Naive thymus-derived CD4-positive, alpha-beta T cell (primary cell): Measurements from ENCODE around the gene SELL. TPM values are rescaled to one million over a fixed set of nuclear protein-coding genes. Genes with fewer than 3 reads are reported as not detected.

Experiments used
- ATAC-seq: fragments of 150-1000 bp; cut with Tn5 transposase; 2 replicates; pipeline ENCODE4 v1.10.0; 2021; ENCODE audit warnings: mild to moderate bottlenecking, moderate library complexity
- CTCF ChIA-PET: fragments of 350-600 bp; sonication (Branson Sonifier 250); formaldehyde crosslinking; loops from one replicate; lab custom pipeline; 2021; ENCODE audit warnings: antibody characterized with exemption; lab: Charles Lee
- POLR2A ChIA-PET: fragments of 350-600 bp; sonication (Branson Sonifier 250); formaldehyde crosslinking; loops from one replicate; lab custom pipeline; 2021; ENCODE audit warnings: antibody characterized with exemption, inconsistent platforms; lab: Charles Lee
- DNase-seq, 9 donors: peaks; one replicate each; pipeline versions ENCODE4 v3.0.0 to v3.0.0-alpha.2; 2020 to 2022; ENCODE audit warnings: mixed read lengths in 1 of 9
- H3K27ac ChIP-seq: one replicate; pipeline ENCODE4 v1.7.0; 2013; ENCODE audit warnings: mild to moderate bottlenecking, low read depth, low read length, moderate library complexity
- H3K27me3 ChIP-seq, 2 donors: one replicate each; pipeline ENCODE4 v1.7.0; 2013; ENCODE audit warnings: low read length in 2 of 2, mild to moderate bottlenecking in 2 of 2, moderate library complexity in 2 of 2; ENCODE audit not compliant: control insufficient read depth in 2 of 2, insufficient read depth in 2 of 2
- H3K36me3 ChIP-seq, 3 experiments: 1 replicate in 2 of 3; 2 replicates in 1 of 3; pipeline ENCODE4 v1.7.0; 2013; ENCODE audit warnings: low read length in 3 of 3, mild to moderate bottlenecking in 3 of 3, moderate library complexity in 1 of 3; ENCODE audit not compliant: insufficient read depth in 3 of 3, control insufficient read depth in 2 of 3
- H3K4me1 ChIP-seq, 2 donors: one replicate each; pipeline ENCODE4 v1.7.0; 2013; ENCODE audit warnings: low read length in 2 of 2, mild to moderate bottlenecking in 2 of 2, moderate library complexity in 1 of 2; ENCODE audit not compliant: control insufficient read depth in 2 of 2, insufficient read depth in 2 of 2
- H3K4me3 ChIP-seq: 2 replicates; pipeline ENCODE4 v1.7.0; 2013; ENCODE audit warnings: mild to moderate bottlenecking, low read length
- H3K9me3 ChIP-seq, 3 experiments: 1 replicate in 2 of 3; 2 replicates in 1 of 3; pipeline ENCODE4 v1.7.0; 2013; ENCODE audit warnings: low read length in 3 of 3; ENCODE audit not compliant: control insufficient read depth in 2 of 3
- H3K27ac Mint-ChIP-seq, 9 donors: one replicate each; pipeline ENCODE4 v1.8.0; 2020 to 2022; ENCODE audit warnings: mixed read lengths in 9 of 9, mild to moderate bottlenecking in 8 of 9, moderate library complexity in 5 of 9, inconsistent platforms in 2 of 9
- H3K27me3 Mint-ChIP-seq, 5 donors: one replicate each; pipeline ENCODE4 v1.8.0; 2021 to 2022; ENCODE audit warnings: mixed read lengths in 5 of 5, mild to moderate bottlenecking in 1 of 5
- H3K36me3 Mint-ChIP-seq, 5 donors: one replicate each; pipeline ENCODE4 v1.8.0; 2020 to 2022; ENCODE audit warnings: mixed read lengths in 5 of 5, mild to moderate bottlenecking in 3 of 5, inconsistent platforms in 1 of 5
- H3K4me1 Mint-ChIP-seq, 7 donors: one replicate each; pipeline ENCODE4 v1.8.0; 2020 to 2022; ENCODE audit warnings: mixed read lengths in 7 of 7, mild to moderate bottlenecking in 3 of 7, inconsistent platforms in 1 of 7
- H3K4me3 Mint-ChIP-seq, 10 donors: one replicate each; pipeline ENCODE4 v1.8.0; 2020 to 2022; ENCODE audit warnings: mild to moderate bottlenecking in 10 of 10, mixed read lengths in 10 of 10, moderate library complexity in 6 of 10, inconsistent platforms in 2 of 10
- H3K9me3 Mint-ChIP-seq, 11 donors: one replicate each; pipeline ENCODE4 v1.8.0; 2020 to 2022; ENCODE audit warnings: mixed read lengths in 11 of 11, mild to moderate bottlenecking in 4 of 11, inconsistent platforms in 1 of 11, moderate library complexity in 1 of 11
- intact Hi-C, 2 donors: fragments of 100-400 bp; cut with micrococcal nuclease; formaldehyde crosslinking; loops; one replicate each; pipeline ENCODE4 v1.15.1; 2023
- polyA plus RNA-seq, 2 donors: library from polyadenylated mRNA; unstranded; fragments of 300-500 nt; fragmentation: Illumina TruSeq; gene quantifications; one replicate each; pipeline ENCODE4 v1.2.3, GENCODE V29; 2021
- total RNA-seq, 6 experiments: library from RNA in 5 of 6; stranded (reverse) in 5 of 6; gene quantifications; 1 replicate in 5 of 6; 2 replicates in 1 of 6; pipeline ENCODE4 v1.2.3 and lab custom pipeline; 2021 to 2026

The SELL gene
- total and polyA plus RNA-seq, 7 experiments from 2014 or later: 303 to 2,521 (median 582) TPM

DNA sequence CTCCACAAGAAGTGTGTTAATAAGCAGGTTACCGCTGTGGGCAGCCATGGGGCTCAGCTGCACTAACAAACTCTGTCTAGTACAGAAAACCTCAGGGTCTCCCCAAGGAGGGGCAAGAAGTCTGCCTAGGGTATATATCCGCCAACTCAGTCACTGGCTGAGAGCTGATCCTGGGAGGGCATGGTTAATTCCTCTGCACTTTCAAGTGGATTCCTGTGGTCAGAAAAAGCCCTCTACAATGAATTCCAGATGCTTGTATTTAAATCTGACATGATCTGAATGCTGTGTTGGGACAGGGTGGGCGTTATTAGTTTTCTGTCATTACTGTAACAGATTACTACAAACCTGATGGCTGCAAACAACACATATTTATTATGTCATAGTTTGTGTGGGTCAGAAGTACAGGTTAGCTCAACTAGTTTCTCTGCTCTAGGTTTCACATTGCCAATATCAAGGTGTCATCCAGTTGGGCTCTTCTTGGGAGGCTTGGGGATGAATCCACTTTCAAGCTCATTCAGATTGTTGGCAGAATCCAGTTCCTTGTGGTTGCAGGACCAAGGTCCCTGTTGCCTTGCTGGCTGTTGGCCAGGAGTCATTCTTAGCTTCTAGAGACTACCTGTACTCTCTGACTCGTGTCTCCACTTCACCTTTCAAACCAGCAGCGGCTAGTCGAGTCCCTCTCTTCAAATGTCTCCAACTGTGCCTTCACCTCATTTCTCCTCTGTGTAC is 30.4 kb upstream of the SELL start:
- DNase-seq: no peak
- no peaks in the 10 kb centered on the region for H3K4me1 Mint-ChIP-seq
- peaks cover 0 to 6% (median 0%) of the 10 kb centered on the region in 11 donors for H3K9me3 Mint-ChIP-seq
- CTCF ChIA-PET: interaction anchor here (0.7 to 1.4 kb wide), 2 partner anchors 191 to 1835 kb away, joined by 3 read pairs; no protein-coding TSS in a partner anchor
- Histone ChIP-seq H3K9me3 (no peaks in the 10 kb centered on the region), H3K27ac (no peak overlapping the region), H3K4me1 (no peaks in the 10 kb centered on the region), H3K36me3 (no peaks in the 10 kb centered on the region), H3K27me3 (no peaks in the 10 kb centered on the region), H3K4me3 (no peak overlapping the region)
- H3K27me3 Mint-ChIP-seq: peaks cover 1 to 48% (median 10%) of the 10 kb centered on the region in 5 donors
- no peak for ATAC-seq
- peaks cover 0 to 4% (median 0%) of the 10 kb centered on the region in 5 donors for H3K36me3 Mint-ChIP-seq
- no peak overlapping the region for H3K27ac Mint-ChIP-seq
- no peak overlapping the region for H3K4me3 Mint-ChIP-seq
- POLR2A ChIA-PET: no interaction called here
- intact Hi-C loops: no loop called here

DNA sequence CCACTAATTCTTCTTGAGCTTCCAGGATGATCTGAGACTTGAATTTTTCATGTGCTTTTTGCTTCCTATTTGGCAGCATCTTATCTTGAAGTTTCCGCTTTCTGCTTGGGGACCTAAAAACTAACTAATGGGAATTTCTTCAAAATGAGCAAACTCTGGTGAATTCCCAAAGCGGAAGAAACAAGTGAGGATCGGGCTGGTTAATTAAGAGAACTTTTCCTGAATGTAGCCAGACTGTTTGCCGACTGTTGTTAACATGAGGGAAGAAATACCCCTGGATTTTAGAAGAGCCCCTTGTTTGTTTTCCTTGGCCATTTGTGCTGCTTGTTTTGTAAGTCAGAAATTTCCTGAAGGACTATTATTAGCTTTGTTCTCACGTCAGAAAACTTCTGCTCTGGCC is 28.6 kb upstream of the SELL start:
- CTCF ChIA-PET: no interaction called here
- Histone ChIP-seq H3K4me3 (no peak overlapping the region), H3K36me3 (no peaks in the 10 kb centered on the region), H3K27me3 (no peaks in the 10 kb centered on the region), H3K4me1 (no peaks in the 10 kb centered on the region), H3K27ac (no peak overlapping the region), H3K9me3 (no peaks in the 10 kb centered on the region)
- Mint-ChIP-seq H3K27ac (no peak overlapping the region), H3K4me3 (no peak overlapping the region), H3K4me1 (no peaks in the 10 kb centered on the region), H3K9me3 (peaks cover 0 to 6% (median 0%) of the 10 kb centered on the region in 11 donors), H3K27me3 (peaks cover 13 to 47% (median 14%) of the 10 kb centered on the region in 5 donors), H3K36me3 (peaks cover 0 to 4% (median 0%) of the 10 kb centered on the region in 5 donors)
- POLR2A ChIA-PET: interaction anchor here (1.0 kb wide), 1 partner anchor 12 kb away, joined by 3 read pairs; no protein-coding TSS in a partner anchor
- ATAC-seq (no peak), DNase-seq (no peak)
- intact Hi-C loops: no loop called here

DNA sequence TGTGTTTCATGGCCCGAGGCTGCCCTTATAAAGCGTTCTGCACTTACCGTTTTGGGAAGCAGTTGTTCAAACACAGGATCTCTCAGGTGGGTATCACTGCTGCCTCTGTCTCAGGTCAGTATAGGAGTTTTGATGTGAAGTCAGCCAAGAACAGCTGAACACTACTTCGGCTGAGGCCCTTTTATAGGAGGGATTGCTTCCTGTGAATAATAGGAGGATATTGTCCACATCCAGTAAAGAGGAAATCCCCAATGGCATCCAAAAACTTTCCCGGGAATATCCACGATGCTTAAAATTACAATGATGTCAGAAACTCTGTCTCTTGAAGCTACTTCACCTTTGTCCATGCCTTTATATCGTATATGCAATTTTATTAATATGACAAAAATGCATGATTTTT is 22.5 kb upstream of the SELL start, which contains the start of gene SELE:
SELE (minus strand) TSS at position 156 of the 400 bp plus-strand sequence. CDS start 467 bp downstream, outside the sequence.
- no peak within 1 kb of the TSS for H3K27ac Mint-ChIP-seq
- CTCF ChIA-PET: no interaction called here
- no peaks in the 10 kb centered on the region for H3K9me3 Mint-ChIP-seq
- no peaks in the 10 kb centered on the region for H3K4me1 ChIP-seq
- no peaks in the 10 kb centered on the region for H3K4me1 Mint-ChIP-seq
- H3K4me3 ChIP-seq: no peak within 1 kb of the TSS
- H3K27ac ChIP-seq: no peak within 1 kb of the TSS
- H3K36me3 Mint-ChIP-seq: no peaks in the 10 kb centered on the region
- POLR2A ChIA-PET: no interaction called here
- no peaks in the 10 kb centered on the region for H3K27me3 ChIP-seq
- no peak for ATAC-seq
- no peaks in the 10 kb centered on the region for H3K9me3 ChIP-seq
- H3K36me3 ChIP-seq: no peaks in the 10 kb centered on the region
- no peak for DNase-seq
- H3K27me3 Mint-ChIP-seq: peaks cover 5 to 43% (median 17%) of the 10 kb centered on the region in 5 donors
- H3K4me3 Mint-ChIP-seq: no peak within 1 kb of the TSS
- intact Hi-C loops: no loop called here

DNA sequence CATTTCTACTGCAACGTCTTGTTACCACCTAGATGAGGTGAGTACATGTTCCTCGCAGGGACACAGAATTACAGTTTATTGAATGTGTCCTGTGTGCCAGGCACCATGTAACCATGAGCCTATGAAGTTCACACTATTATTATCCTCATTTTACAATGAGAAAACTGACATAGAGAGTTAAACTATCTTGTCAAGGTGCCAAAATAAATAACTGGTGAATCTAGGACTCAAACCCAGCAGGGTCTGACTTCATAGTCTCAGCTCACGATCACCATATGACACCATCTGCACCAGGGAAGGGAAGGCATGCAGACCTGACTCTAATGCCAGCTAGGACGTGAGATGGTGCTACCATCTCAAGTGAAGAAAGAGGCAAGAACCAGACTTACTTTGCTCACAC is 20.0 kb upstream of the SELL start:
- Histone ChIP-seq H3K27me3 (no peaks in the 10 kb centered on the region), H3K4me1 (no peaks in the 10 kb centered on the region), H3K36me3 (no peaks in the 10 kb centered on the region), H3K4me3 (no peak overlapping the region), H3K9me3 (no peaks in the 10 kb centered on the region), H3K27ac (no peak overlapping the region)
- no peaks in the 10 kb centered on the region for H3K9me3 Mint-ChIP-seq
- no peak overlapping the region for H3K27ac Mint-ChIP-seq
- peaks cover 5 to 36% (median 10%) of the 10 kb centered on the region in 5 donors for H3K27me3 Mint-ChIP-seq
- H3K4me1 Mint-ChIP-seq: no peaks in the 10 kb centered on the region
- no peak overlapping the region for H3K4me3 Mint-ChIP-seq
- no peaks in the 10 kb centered on the region for H3K36me3 Mint-ChIP-seq
- POLR2A ChIA-PET: no interaction called here
- no peak for ATAC-seq
- no peak for DNase-seq
- intact Hi-C loops: no loop called here
- CTCF ChIA-PET: no interaction called here

DNA sequence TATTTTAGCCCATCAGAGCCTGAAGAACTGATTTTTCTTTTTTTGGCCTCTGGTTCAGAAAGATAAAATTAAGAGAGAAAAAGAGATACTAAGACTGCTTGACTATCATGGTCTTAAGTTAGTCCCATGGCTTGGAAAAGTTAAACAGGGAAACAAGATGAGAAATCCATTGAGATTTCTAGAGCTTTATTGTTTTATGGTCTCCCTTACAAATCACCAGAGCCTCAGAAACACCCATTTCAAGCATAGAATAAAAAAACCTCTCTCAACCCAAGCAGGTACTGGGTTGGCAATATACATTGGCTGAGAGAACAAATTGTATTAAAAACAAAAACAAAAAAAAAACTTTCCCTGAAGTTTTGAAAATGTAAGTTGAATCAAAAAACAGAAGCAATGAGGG is 18.6 kb upstream of the SELL start:
- CTCF ChIA-PET: interaction anchor here (1.3 kb wide), 1 partner anchor 128 kb away, joined by 3 read pairs; no protein-coding TSS in a partner anchor
- H3K27ac Mint-ChIP-seq: no peak overlapping the region
- no peaks in the 10 kb centered on the region for H3K9me3 ChIP-seq
- no peaks in the 10 kb centered on the region for H3K27me3 ChIP-seq
- ATAC-seq: no peak
- H3K4me1 Mint-ChIP-seq: no peaks in the 10 kb centered on the region
- no peaks in the 10 kb centered on the region for H3K4me1 ChIP-seq
- H3K9me3 Mint-ChIP-seq: no peaks in the 10 kb centered on the region
- H3K4me3 Mint-ChIP-seq: no peak overlapping the region
- H3K4me3 ChIP-seq: no peak overlapping the region
- no peaks in the 10 kb centered on the region for H3K36me3 ChIP-seq
- intact Hi-C loops: no loop called here
- no peak overlapping the region for H3K27ac ChIP-seq
- peaks cover 0 to 38% (median 10%) of the 10 kb centered on the region in 5 donors for H3K27me3 Mint-ChIP-seq
- DNase-seq: no peak
- no peaks in the 10 kb centered on the region for H3K36me3 Mint-ChIP-seq
- POLR2A ChIA-PET: no interaction called here

DNA sequence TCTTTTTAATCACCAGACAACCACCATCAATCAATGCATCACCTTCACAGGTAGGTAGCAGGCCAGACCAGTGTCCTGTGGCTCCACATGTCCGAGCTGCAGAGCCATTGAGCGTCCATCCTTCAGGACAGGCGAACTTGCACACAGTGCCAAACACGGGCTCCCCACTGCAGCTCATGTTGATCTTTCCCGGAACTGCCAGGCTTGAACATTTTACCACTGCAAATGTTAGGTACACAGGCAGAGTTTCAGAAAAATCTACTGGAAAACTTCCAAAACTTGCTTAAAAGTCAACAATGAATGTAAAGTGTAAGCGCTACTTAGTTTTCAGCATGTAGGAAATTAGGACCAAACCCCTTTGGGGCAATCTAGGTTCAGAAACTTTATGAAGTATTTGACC is 15.9 kb upstream of the SELL start:
- POLR2A ChIA-PET: interaction anchor here (0.6 kb wide), 1 partner anchor 229 kb away, joined by 3 read pairs; no protein-coding TSS in a partner anchor

More for the DNA sequence above, 15.9 kb upstream of the SELL start:
- Histone ChIP-seq H3K27me3 (no peaks in the 10 kb centered on the region), H3K4me1 (no peaks in the 10 kb centered on the region), H3K27ac (no peak overlapping the region), H3K36me3 (no peaks in the 10 kb centered on the region), H3K9me3 (no peaks in the 10 kb centered on the region), H3K4me3 (no peak overlapping the region)
- Mint-ChIP-seq H3K27me3 (peaks cover 0 to 37% (median 6%) of the 10 kb centered on the region in 5 donors), H3K4me3 (no peak overlapping the region), H3K4me1 (no peaks in the 10 kb centered on the region), H3K27ac (no peak overlapping the region), H3K36me3 (no peaks in the 10 kb centered on the region), H3K9me3 (no peaks in the 10 kb centered on the region)
- DNase-seq (no peak), ATAC-seq (no peak)
- intact Hi-C loops: no loop called here
- CTCF ChIA-PET: interaction anchor here (0.8 kb wide), 1 partner anchor 138 kb away, joined by 4 read pairs; no protein-coding TSS in a partner anchor
